NT2/D1 (cell line): ENCODE measurements around the gene TP53I11.

Experiments used
- SUZ12 ChIP-seq: IDR thresholded peaks from 2 replicates; pipeline ENCODE4 v1.6.1; 2011; ENCODE audit not compliant: insufficient read length, insufficient read depth; ENCODE audit errors: extremely low read depth
- YY1 ChIP-seq: IDR thresholded peaks from 2 replicates; pipeline ENCODE4 v1.6.1; 2011; ENCODE audit not compliant: insufficient read length, insufficient read depth
- ZNF274 ChIP-seq: IDR thresholded peaks from 2 replicates; pipeline ENCODE4 v1.6.1; 2011; ENCODE audit warnings: mild to moderate bottlenecking, low read depth, low read length

DNA sequence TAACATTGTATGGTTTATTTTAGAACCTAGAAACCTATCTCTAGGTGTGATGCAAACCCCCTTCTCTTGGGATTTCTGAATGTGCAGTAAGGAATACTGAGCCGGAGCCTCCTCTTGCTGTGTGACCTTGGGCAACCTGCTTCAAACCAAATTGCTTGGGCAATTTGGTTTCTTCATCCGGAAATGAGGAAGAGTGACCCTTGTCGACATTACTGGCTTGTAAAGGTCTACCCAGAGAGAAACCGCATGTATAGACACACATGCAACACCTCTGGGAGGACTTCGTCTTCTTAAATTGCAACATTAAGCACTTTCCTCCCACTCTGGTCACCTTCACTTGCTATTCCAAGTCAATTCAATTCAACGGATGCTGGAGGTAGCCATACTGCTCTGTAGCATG, 19.6 kb upstream of the TP53I11 start:
- TF ChIP-seq ZNF274 = no peak
- TF ChIP-seq YY1 = no peak
- TF ChIP-seq SUZ12 = no peak
